Testis (tissue), 2 donors: ENCODE measurements around the gene USP19.

Experiments
- CTCF ChIP-seq, 3 experiments: fragments of 450-650 bp in 2 of 3; fragments of 200-600 bp in 1 of 3; sonication (generic) in 1 of 3; IDR thresholded peaks; one replicate each; pipeline ENCODE4 v1.5.1; 2016 to 2019; ENCODE audit warnings: antibody characterized with exemption in 3 of 3, mild to moderate bottlenecking in 2 of 3, moderate library complexity in 1 of 3
- POLR2A ChIP-seq: fragments of 450-650 bp; IDR thresholded peaks from one replicate; pipeline ENCODE4 v1.6.1; 2017; ENCODE audit warnings: antibody characterized with exemption, mild to moderate bottlenecking, moderate library complexity

- TF ChIP-seq CTCF (IDR thresholded peaks at IDR 0.05) (no peak), POLR2A (no peak)
These were observed 1.2 kb downstream of the USP19 start for GRCh38 chr3:49119439-49119838.
